ENCODE data around the gene ANKMY1.

- TF ChIP-seq POLR2AphosphoS5 (IDR thresholded peaks at IDR 0.05), result no peak
- TF ChIP-seq, protein P1, sequence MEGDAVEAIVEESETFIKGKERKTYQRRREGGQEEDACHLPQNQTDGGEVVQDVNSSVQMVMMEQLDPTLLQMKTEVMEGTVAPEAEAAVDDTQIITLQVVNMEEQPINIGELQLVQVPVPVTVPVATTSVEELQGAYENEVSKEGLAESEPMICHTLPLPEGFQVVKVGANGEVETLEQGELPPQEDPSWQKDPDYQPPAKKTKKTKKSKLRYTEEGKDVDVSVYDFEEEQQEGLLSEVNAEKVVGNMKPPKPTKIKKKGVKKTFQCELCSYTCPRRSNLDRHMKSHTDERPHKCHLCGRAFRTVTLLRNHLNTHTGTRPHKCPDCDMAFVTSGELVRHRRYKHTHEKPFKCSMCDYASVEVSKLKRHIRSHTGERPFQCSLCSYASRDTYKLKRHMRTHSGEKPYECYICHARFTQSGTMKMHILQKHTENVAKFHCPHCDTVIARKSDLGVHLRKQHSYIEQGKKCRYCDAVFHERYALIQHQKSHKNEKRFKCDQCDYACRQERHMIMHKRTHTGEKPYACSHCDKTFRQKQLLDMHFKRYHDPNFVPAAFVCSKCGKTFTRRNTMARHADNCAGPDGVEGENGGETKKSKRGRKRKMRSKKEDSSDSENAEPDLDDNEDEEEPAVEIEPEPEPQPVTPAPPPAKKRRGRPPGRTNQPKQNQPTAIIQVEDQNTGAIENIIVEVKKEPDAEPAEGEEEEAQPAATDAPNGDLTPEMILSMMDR (IDR thresholded peaks at IDR 0.05), result no peak
These were observed 46.3 kb downstream of the ANKMY1 start for GRCh38 chr2:240511351-240512108.
